Kidney epithelial cell (primary cell): ENCODE data around the gene TMCC2. TPM values are rescaled to one million over a fixed set of nuclear protein-coding genes. Genes with fewer than 3 reads are reported as not detected.
A peak's percentile ranks its signal among the peaks of the same experiment; 100 is the strongest.
"Not testable (repeated sequence)": the region's sequence is repeated elsewhere in the genome, so short reads cannot be mapped to it uniquely, and the experiment has no call there.

Source experiments
- DNase-seq: peaks from one replicate; pipeline ENCODE4 v3.0.0-alpha.2; 2010; ENCODE audit warnings: low read depth
- H3K27me3 ChIP-seq: 2 replicates; pipeline ENCODE4 v1.6.0; 2011; ENCODE audit warnings: low read length; ENCODE audit not compliant: control insufficient read depth, insufficient read depth
- H3K36me3 ChIP-seq: 2 replicates; pipeline ENCODE4 v1.5.1; 2011; ENCODE audit warnings: low read length; ENCODE audit not compliant: control insufficient read depth, insufficient read depth
- H3K4me3 ChIP-seq: 2 replicates; pipeline ENCODE4 v1.5.1; 2011; ENCODE audit warnings: low read depth, mild to moderate bottlenecking, control low read depth, low read length
- total RNA-seq: library from RNA; depleted of rRNA; stranded (reverse); fragments of >200 nt; gene quantifications from 2 replicates; pipeline ENCODE4 v1.2.3, GENCODE V29; 2015
- TF ChIP-seq, protein P1 (sequence below): IDR thresholded peaks from 2 replicates; pipeline ENCODE4 v1.5.1; 2011; ENCODE audit warnings: mild to moderate bottlenecking, moderate library complexity, low read length, control low read depth, inconsistent platforms; ENCODE audit not compliant: insufficient read depth, poor library complexity, severe bottlenecking

TMCC2 gene
- total RNA-seq, 1 donor from 2014 or later: 12.7 TPM

DNA sequence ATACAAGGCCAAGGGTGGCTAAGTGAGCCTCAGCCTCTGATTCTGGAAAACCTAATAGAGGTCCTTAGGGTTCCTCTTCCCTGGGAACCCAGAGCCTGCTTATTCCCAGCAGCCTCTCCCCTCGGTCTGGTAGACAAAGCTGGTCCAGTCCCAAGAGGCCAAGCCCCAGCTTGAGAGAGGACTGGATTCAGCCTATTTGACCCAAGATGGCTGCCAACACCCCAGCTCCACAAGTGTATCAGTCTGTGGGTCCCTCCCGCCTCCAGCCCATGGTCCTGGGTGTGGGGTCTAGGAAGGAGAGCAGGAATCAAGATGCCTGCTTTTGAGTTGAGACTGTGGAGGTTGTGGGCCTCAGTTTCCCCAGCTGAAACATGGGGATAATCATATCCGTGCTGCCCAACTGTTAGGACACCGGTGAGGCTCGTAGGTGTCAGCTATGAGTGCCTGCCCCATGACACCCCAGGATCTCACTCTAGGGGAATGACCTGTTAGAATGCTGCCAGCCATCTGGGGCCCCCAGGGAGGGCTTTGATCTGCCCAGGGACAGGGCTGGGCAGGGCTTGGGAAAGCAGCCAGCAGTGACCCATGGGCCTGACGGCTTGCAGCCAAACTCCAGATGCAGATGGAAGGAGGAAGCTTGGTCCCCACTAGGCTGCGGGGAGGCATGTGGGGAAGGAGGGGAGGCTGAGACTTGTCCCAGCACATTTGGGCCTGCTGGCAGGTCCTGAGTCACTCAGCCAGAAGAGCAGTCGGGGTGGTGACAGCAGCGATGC is 48.4 kb downstream of the TMCC2 start:
- no peaks in the 10 kb centered on the region for H3K36me3 ChIP-seq
- no peaks in the 10 kb centered on the region for H3K27me3 ChIP-seq
- no peak for DNase-seq
- H3K4me3 ChIP-seq: no peak overlapping the region
- TF ChIP-seq, protein P1, sequence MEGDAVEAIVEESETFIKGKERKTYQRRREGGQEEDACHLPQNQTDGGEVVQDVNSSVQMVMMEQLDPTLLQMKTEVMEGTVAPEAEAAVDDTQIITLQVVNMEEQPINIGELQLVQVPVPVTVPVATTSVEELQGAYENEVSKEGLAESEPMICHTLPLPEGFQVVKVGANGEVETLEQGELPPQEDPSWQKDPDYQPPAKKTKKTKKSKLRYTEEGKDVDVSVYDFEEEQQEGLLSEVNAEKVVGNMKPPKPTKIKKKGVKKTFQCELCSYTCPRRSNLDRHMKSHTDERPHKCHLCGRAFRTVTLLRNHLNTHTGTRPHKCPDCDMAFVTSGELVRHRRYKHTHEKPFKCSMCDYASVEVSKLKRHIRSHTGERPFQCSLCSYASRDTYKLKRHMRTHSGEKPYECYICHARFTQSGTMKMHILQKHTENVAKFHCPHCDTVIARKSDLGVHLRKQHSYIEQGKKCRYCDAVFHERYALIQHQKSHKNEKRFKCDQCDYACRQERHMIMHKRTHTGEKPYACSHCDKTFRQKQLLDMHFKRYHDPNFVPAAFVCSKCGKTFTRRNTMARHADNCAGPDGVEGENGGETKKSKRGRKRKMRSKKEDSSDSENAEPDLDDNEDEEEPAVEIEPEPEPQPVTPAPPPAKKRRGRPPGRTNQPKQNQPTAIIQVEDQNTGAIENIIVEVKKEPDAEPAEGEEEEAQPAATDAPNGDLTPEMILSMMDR: no peak

DNA sequence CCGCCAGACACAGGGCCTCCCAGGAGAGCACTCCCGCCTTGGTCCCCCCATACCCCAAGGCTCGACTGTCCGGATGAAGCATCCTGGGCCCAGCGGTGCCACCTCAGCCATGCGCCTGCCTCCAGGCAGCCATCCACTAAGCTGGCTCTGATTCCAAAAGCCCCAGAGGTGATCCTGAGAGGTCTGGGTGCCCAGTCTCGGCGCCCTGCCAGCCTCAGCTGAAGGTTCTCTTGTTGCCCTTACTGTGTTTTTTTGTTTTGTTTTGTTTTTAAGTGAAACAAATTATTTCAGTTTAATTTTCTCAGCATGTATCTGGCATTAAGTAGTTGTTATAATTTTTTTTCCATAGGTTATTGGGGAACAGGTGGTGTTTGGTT is 48.9 kb downstream of the TMCC2 start:
- Histone ChIP-seq H3K36me3 (no peaks in the 10 kb centered on the region), H3K4me3 (no peak overlapping the region), H3K27me3 (no peaks in the 10 kb centered on the region)
- no peak for DNase-seq
- TF ChIP-seq, protein P1: no peak

DNA sequence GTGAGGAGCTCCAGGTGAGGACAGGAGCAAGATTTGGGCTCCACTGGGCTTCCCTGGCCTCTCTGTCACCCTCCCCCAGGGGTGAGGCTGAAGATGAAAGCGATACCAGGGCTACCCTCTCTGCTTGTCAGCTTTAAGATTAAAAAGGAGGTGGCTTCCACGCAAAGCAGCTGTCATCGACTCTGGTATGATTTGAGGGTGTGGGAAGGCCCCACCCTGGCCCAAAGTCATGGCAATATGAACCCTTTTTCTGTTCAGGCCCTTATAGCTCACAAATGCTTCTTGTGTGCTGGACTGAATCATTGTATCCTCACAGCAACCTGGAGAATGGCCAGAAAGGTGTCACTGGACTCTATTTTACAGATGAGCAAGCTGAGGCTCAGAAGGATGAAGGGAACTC is 52.2 kb downstream of the TMCC2 start:
- no peak for DNase-seq
- TF ChIP-seq, protein P1: no peak
- Histone ChIP-seq H3K4me3 (no peak overlapping the region), H3K36me3 (no peaks in the 10 kb centered on the region), H3K27me3 (no peaks in the 10 kb centered on the region)

DNA sequence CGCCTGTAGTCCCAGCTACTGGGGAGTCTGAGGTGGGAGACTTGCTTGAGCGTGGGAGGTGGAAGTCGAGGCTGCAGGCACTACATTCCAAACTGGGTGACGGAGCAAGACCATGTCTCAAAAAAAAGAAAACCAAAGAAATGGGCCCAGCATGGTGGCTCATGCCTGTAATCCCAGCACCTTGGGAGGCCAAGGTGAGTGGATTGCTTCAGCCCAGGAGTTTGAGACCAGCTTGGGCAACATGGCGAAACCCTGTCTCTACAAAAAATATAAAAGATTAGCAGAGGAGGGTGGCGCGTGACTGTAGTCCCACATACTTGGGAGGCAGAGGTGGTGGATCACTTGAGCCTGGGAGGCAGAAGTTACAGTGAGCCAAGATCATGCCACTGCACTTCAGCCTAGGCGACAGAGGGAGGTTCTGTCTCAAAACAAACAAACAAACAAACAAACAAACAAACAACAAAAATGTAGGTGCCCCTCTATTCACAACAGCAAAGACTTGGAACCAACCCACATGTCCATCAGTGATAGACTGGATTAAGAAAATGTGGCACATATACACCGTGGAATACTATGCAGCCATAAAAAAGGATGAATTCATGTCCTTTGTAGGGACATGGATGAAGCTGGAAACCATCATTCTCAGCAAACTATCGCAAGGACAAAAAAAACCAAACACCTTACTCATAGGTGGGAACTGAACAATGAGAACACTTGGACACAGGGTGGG is 53.1 kb downstream of the TMCC2 start:
- not testable (repeated sequence) for DNase-seq, H3K36me3 ChIP-seq

DNA sequence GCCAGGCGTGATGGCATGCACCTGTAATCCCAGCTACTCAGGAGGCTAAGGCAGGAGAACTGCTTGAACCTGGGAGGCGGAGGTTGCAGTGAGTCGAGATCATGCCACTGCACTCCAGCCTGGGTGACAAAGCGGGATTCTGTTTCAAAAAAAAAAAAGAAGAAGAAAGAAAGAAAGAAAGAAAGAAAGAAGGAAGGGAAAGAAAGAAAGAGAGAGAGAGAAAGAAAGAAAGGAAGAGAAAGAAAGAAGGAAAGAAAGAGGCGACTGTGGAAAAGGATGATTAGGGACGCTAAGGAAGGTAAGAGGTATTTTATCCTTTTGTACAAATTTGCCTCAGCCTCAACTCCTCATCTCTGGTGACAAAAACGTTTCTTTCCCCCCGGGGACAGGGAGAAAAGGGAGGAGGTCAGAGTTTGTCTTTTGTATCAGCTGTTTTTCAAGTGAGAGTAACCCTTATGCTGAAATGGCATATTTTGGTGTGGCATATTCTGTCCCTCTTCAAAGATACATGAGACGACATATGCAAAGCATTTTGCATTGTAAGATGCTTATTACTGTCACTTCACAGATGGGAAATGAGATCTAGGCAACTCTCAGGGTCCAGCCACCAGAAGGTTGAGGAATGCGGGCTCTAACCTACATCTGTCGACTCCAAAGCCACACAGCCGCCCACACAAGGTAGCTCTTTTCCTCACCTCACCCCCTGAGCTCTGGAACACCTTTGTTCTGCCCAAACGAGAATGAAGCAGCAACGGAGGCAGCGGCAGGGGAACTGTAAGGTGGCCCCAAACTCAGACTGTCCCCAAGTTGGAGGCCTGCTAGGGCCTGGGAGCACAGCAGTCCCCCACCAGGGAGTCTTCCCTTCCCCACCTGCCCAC is 55.8 kb downstream of the TMCC2 start:
- H3K36me3 ChIP-seq: no peaks in the 10 kb centered on the region
- TF ChIP-seq, protein P1: no peak
- H3K4me3 ChIP-seq: no peak overlapping the region
- no peaks in the 10 kb centered on the region for H3K27me3 ChIP-seq
- DNase-seq: no peak

More for the DNA sequence above, 53.1 kb downstream of the TMCC2 start:
- not testable (repeated sequence) for H3K27me3 ChIP-seq, H3K4me3 ChIP-seq

DNA sequence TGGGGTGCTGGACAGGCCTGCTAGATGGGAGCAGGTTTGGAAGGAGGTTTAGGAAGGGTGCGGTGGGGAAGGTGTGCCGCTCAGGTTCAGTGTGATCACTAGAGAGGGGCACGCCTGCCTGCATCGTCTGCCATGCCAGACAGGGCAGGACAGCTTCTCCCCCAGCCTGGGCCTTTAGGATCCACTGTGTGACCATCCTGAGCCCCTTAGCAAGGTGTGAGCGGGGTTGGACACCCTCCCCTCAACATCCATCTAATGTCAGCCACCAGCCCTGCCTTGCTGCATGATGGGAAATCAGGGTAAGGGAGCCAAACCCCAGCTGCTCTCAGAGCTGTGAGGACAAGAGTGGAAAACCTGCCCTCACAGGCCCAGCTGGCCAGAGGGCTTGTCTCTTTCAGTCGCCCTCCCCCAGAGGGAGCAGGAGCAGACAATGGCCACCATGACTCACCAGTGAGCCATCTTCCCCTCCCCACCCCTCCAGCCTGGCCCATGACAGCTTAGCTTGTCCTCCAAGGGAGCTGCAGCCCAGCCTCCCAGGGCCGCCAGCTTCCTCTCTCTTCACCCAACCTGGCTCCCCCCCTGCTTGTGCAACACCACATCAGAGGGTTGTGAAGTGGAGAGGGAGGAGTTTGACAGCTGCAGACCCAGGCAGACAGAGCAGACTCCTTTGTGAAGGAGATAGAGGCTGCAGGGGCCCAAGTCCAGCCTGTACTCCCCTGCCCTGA is 56.8 kb downstream of the TMCC2 start:
- peak; percentile 97 for DNase-seq
- Histone ChIP-seq H3K27me3 (no peaks in the 10 kb centered on the region), H3K4me3 (no peak overlapping the region), H3K36me3 (no peaks in the 10 kb centered on the region)
- TF ChIP-seq, protein P1: no peak
